Lung (tissue), 12 donors: ENCODE data around the gene PKP3. TPM values are rescaled to one million over a fixed set of nuclear protein-coding genes. Genes with fewer than 3 reads are reported as not detected.

Source experiments
- ATAC-seq: fragments of 200-7000 bp; cut with Tn5 transposase; one replicate; pipeline ENCODE4 v1.9.1; 2020; ENCODE audit warnings: moderate number of reproducible peaks; ENCODE audit not compliant: insufficient read depth, low FRiP score
- DNase-seq, 3 donors: peaks; one replicate each; pipeline ENCODE4 v3.0.0-alpha.2; 2013 to 2017
- H3K27ac ChIP-seq, 2 donors: one replicate each; pipeline ENCODE4 v1.5.1; 2013; ENCODE audit warnings: mild to moderate bottlenecking in 2 of 2, moderate library complexity in 2 of 2, control low read depth in 1 of 2, inconsistent platforms in 1 of 2, low read depth in 1 of 2, low read length in 1 of 2
- H3K27me3 ChIP-seq, 3 donors: one replicate each; pipeline ENCODE4 v1.5.1; 2013; ENCODE audit warnings: low read length in 2 of 3; ENCODE audit not compliant: control insufficient read depth in 3 of 3, insufficient read depth in 3 of 3
- H3K36me3 ChIP-seq, 4 donors: one replicate each; pipeline ENCODE4 v1.5.1; 2013; ENCODE audit warnings: low read length in 4 of 4, mild to moderate bottlenecking in 1 of 4, moderate library complexity in 1 of 4; ENCODE audit not compliant: control insufficient read depth in 4 of 4, insufficient read depth in 4 of 4
- H3K4me1 ChIP-seq, 5 donors: one replicate each; pipeline ENCODE4 v1.5.1; 2013; ENCODE audit warnings: low read length in 5 of 5, mild to moderate bottlenecking in 2 of 5, moderate library complexity in 1 of 5; ENCODE audit not compliant: control insufficient read depth in 5 of 5, insufficient read depth in 5 of 5
- H3K4me3 ChIP-seq: one replicate; pipeline ENCODE4 v1.5.1; 2013; ENCODE audit warnings: mild to moderate bottlenecking, control low read depth, moderate library complexity
- H3K9ac ChIP-seq, 2 donors: one replicate each; pipeline ENCODE4 v1.5.1; 2013; ENCODE audit warnings: low read length in 2 of 2, control low read depth in 1 of 2; ENCODE audit not compliant: insufficient read depth in 1 of 2
- H3K9me3 ChIP-seq, 4 donors: one replicate each; pipeline ENCODE4 v1.5.1; 2013; ENCODE audit warnings: low read length in 3 of 4, mild to moderate bottlenecking in 1 of 4, moderate library complexity in 1 of 4; ENCODE audit not compliant: control insufficient read depth in 4 of 4, insufficient read depth in 3 of 4
- CTCF ChIP-seq: IDR thresholded peaks from 2 replicates; pipeline ENCODE4 v1.5.1; 2012; ENCODE audit warnings: mild to moderate bottlenecking; ENCODE audit errors: control extremely low read depth, extremely low read depth
- WGBS, 2 donors: extraction: QIAGEN DNeasy Blood & Tissue Kit; methylation state at CpG; one replicate each; pipeline ENCODE4 v1.1.7; 2013; 5-methylcytosine and 5-hydroxymethylcytosine counted together
- polyA plus RNA-seq, 2 donors: library from polyadenylated mRNA; stranded (reverse); fragments of 200-250 nt; gene quantifications; one replicate each; pipeline ENCODE4 v1.2.1, GENCODE V29; 2013
- total RNA-seq, 2 donors: library from RNA; depleted of rRNA in 1 of 2; stranded (reverse); fragments of >200 nt in 1 of 2; gene quantifications; one replicate each; pipeline ENCODE4 v1.2.1, GENCODE V29; 2014 to 2021
- donor health status: control.
- donor health status: control.
- donor health status: Bipolar disorder and iron deficiency.
- donor health status: healthy.
- donor health status: DM: yes; HTN: yes; CAD: no.

Gene PKP3
- total and polyA plus RNA-seq, 4 donors = 15.7 to 63.1 (median 40.3) TPM

GRCh38 chr11:440065-441042 lies 46.3 kb downstream of the PKP3 start:
- no peak overlapping the region for H3K9ac ChIP-seq

GRCh38 chr11:441043-441417 lies 47.0 kb downstream of the PKP3 start:
- no peak for TF ChIP-seq CTCF

More at GRCh38 chr11:440065-441042, 46.3 kb downstream of the PKP3 start:
- 89 to 91% methylated on average over 27 of the region's 27 CpGs for WGBS, 2 donors
- H3K27ac ChIP-seq = no peak overlapping the region
- H3K9me3 ChIP-seq = no peaks in the 10 kb centered on the region
- no peak overlapping the region for H3K4me3 ChIP-seq
- no peak for ATAC-seq
- H3K36me3 ChIP-seq = no peaks in the 10 kb centered on the region
- TF ChIP-seq CTCF = no peak
- H3K27me3 ChIP-seq = no peaks in the 10 kb centered on the region
- peaks cover 0 to 9% (median 0%) of the 10 kb centered on the region in 5 donors for H3K4me1 ChIP-seq
- DNase-seq = no peak

GRCh38 chr11:441418-442274 lies 47.6 kb downstream of the PKP3 start, which contains the start of gene ANO9:
TSS of gene ANO9 (minus strand) at chr11:442011. CDS start at chr11:441926, 85 bp downstream.
- no peak for TF ChIP-seq CTCF
- Histone ChIP-seq H3K27ac (no peak within 1 kb of the TSS), H3K9me3 (no peaks in the 10 kb centered on the region), H3K4me1 (peaks cover 0 to 9% (median 0%) of the 10 kb centered on the region in 5 donors), H3K9ac (no peak within 1 kb of the TSS), H3K27me3 (no peaks in the 10 kb centered on the region), H3K4me3 (no peak within 1 kb of the TSS), H3K36me3 (no peaks in the 10 kb centered on the region)
- WGBS, 2 donors = 13 to 19% methylated on average over 32 to 35 of the region's 35 CpGs
- ATAC-seq (no peak), DNase-seq (peak; percentile 17 to 50 (median 44))

More at GRCh38 chr11:441043-441417, 47.0 kb downstream of the PKP3 start:
- no peak overlapping the region for H3K9ac ChIP-seq
- DNase-seq (no peak), ATAC-seq (no peak)
- no peaks in the 10 kb centered on the region for H3K36me3 ChIP-seq
- H3K27ac ChIP-seq = no peak overlapping the region
- H3K27me3 ChIP-seq = no peaks in the 10 kb centered on the region
- no peaks in the 10 kb centered on the region for H3K9me3 ChIP-seq
- peaks cover 0 to 9% (median 0%) of the 10 kb centered on the region in 5 donors for H3K4me1 ChIP-seq
- 57 to 67% methylated on average over 12 to 13 of the region's 13 CpGs for WGBS, 2 donors
- H3K4me3 ChIP-seq = no peak overlapping the region
